ENCODE data around the gene LIMA1.
"Not testable (repeated sequence)": the region's sequence is repeated elsewhere in the genome, so short reads cannot be mapped to it uniquely, and the experiment has no call there.

LIMA1 gene

DNA sequence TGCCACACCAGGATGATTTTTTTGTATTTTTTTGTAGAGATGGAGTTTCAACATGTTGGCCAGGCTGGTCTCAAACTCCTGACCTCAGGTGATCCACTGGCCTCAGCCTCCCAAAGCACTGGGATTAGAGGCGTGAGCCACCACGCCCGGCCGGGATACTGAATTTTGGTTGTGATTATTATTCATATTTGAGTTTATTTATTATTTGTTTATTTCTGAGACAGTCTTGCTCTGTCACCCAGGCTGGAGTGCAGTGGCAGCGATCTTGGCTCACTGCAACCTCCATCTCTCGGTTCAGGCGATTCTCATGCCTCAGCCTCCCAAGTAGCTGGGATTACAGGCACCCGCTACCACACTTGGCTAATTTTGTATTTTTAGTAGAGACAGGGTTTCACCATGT, 30.7 kb upstream of the LIMA1 start:
- not testable (repeated sequence) for H3K27me3 ChIP-seq (ENCODE audit: control insufficient read depth, insufficient read depth, low read length); H3K4me3 ChIP-seq (ENCODE audit: low read length); H3K36me3 ChIP-seq (ENCODE audit: insufficient read depth, low read length); H3K9ac ChIP-seq (ENCODE audit: low read depth, low read length); H3K9me3 ChIP-seq (replicated peaks; ENCODE audit: low read length); H3K4me2 ChIP-seq (ENCODE audit: low read length)
- H3K4me1 ChIP-seq (ENCODE audit: control insufficient read depth, insufficient read depth, low read length), result peaks cover 11% of the 10 kb centered on the region

DNA sequence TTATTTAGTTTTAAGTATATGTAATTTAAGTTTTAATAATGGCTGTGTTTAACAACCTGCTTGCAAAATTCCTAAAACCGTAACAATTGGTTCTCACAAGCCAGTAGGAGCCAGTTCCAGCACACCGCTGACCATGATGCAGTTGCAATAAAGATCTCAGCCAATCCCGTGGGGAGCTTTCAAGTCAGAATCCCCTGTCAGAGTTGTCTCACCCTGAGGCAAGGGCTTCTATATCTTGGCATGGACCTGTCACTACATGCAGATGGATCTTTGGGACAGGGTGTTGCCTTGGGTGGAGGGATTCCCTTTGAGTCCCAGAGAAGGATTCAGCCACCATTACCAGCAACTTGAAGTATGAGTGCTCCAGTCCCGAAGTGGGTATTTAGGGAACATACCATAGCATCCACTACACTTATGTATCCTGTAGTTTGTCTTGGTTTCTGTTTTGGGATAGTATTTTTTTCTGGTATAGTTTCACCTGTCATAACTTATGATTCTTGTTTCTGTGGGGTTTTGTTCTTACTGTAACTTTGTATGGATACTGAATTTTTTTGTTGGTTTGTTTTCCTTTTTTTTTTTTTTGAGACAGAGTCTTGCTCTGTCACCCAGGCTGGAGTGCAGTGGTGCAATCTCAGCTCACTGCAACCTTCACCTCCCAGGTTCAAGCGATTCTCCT, 30.1 kb upstream of the LIMA1 start:
- H3K9ac ChIP-seq (ENCODE audit: low read depth, low read length), result no peak overlapping the region
- no peak overlapping the region for H3K4me3 ChIP-seq (ENCODE audit: low read length)
- no peaks in the 10 kb centered on the region for H3K27me3 ChIP-seq (ENCODE audit: control insufficient read depth, insufficient read depth, low read length)
- no peaks in the 10 kb centered on the region for H3K36me3 ChIP-seq (ENCODE audit: insufficient read depth, low read length)
- no peak overlapping the region for H3K4me2 ChIP-seq (ENCODE audit: low read length)
- no peaks in the 10 kb centered on the region for H3K9me3 ChIP-seq (replicated peaks; ENCODE audit: low read length)
- H3K4me1 ChIP-seq (ENCODE audit: control insufficient read depth, insufficient read depth, low read length), result peaks cover 11% of the 10 kb centered on the region

GRCh38 chr12:50311858-50312609, 28.7 kb upstream of the LIMA1 start:
- peak overlapping the region; percentile 40 for H3K9ac ChIP-seq (ENCODE audit: low read depth, low read length)
- H3K27me3 ChIP-seq (ENCODE audit: control insufficient read depth, insufficient read depth, low read length); H3K36me3 ChIP-seq (ENCODE audit: insufficient read depth, low read length); H3K9me3 ChIP-seq (replicated peaks; ENCODE audit: low read length): not testable (repeated sequence)
- H3K4me2 ChIP-seq (ENCODE audit: low read length), result peak overlapping the region; percentile 72
- H3K4me1 ChIP-seq (ENCODE audit: control insufficient read depth, insufficient read depth, low read length), result peaks cover 11% of the 10 kb centered on the region
- peak overlapping the region; percentile 48 for H3K4me3 ChIP-seq (ENCODE audit: low read length)

DNA sequence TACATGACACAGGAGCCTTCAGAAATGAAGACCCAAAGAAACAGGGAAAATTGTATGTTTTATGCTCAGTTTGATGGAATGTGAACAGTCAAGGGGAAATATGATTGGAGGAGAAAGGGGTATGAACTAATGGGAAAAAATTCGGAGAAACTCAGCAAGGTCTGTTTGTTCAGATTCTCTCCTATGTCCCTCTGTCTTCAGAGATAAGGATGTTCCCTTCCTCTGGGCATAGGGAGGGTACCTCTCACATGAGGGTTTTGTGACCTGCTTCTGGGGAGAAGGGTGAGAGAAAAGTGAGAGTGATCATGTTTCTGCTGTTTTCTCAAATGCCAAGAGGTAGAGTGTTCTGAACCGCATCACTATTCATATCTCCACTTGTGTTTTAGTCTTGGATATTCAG, 26.6 kb upstream of the LIMA1 start:
- Histone ChIP-seq H3K9ac (ENCODE audit: low read depth, low read length) (no peak overlapping the region), H3K27me3 (ENCODE audit: control insufficient read depth, insufficient read depth, low read length) (no peaks in the 10 kb centered on the region), H3K4me2 (ENCODE audit: low read length) (no peak overlapping the region), H3K36me3 (ENCODE audit: insufficient read depth, low read length) (no peaks in the 10 kb centered on the region), H3K4me1 (ENCODE audit: control insufficient read depth, insufficient read depth, low read length) (peaks cover 11% of the 10 kb centered on the region), H3K9me3 (replicated peaks; ENCODE audit: low read length) (no peaks in the 10 kb centered on the region), H3K4me3 (ENCODE audit: low read length) (no peak overlapping the region)

- no peak overlapping the region for H3K9ac ChIP-seq (ENCODE audit: low read depth, low read length)
- H3K9me3 ChIP-seq (replicated peaks; ENCODE audit: low read length), result no peaks in the 10 kb centered on the region
- no peak overlapping the region for H3K4me3 ChIP-seq (ENCODE audit: low read length)
- peaks cover 4% of the 10 kb centered on the region for H3K4me1 ChIP-seq (ENCODE audit: control insufficient read depth, insufficient read depth, low read length)
- H3K27me3 ChIP-seq (ENCODE audit: control insufficient read depth, insufficient read depth, low read length), result no peaks in the 10 kb centered on the region
- H3K36me3 ChIP-seq (ENCODE audit: insufficient read depth, low read length), result no peaks in the 10 kb centered on the region
- no peak overlapping the region for H3K4me2 ChIP-seq (ENCODE audit: low read length)
These were observed 19.4 kb upstream of the LIMA1 start for GRCh38 chr12:50302686-50303085.

DNA sequence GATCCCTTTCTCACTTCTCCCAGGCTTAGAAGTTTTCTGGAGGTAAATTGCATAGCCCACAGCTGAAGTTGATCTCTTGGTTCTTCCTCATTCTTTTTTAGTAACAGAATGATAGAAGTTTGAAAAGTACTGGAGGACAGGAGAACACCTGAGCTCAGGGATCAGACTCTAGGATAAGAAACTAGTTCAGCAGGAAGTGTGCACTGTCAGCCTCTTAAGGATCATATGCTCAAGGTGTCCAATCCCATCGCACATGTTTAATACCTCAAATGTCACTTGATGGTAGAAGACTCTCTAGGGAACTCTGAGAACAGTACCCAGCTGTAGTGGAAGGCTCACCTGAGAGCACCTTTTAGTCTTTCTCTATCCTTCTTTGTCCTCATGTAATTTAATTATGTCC, 14.7 kb upstream of the LIMA1 start:
- H3K9me3 ChIP-seq (replicated peaks; ENCODE audit: low read length), result no peaks in the 10 kb centered on the region
- H3K9ac ChIP-seq (ENCODE audit: low read depth, low read length), result no peak overlapping the region
- no peaks in the 10 kb centered on the region for H3K4me1 ChIP-seq (ENCODE audit: control insufficient read depth, insufficient read depth, low read length)
- no peak overlapping the region for H3K4me3 ChIP-seq (ENCODE audit: low read length)
- no peaks in the 10 kb centered on the region for H3K27me3 ChIP-seq (ENCODE audit: control insufficient read depth, insufficient read depth, low read length)
- no peak overlapping the region for H3K4me2 ChIP-seq (ENCODE audit: low read length)
- no peaks in the 10 kb centered on the region for H3K36me3 ChIP-seq (ENCODE audit: insufficient read depth, low read length)

DNA sequence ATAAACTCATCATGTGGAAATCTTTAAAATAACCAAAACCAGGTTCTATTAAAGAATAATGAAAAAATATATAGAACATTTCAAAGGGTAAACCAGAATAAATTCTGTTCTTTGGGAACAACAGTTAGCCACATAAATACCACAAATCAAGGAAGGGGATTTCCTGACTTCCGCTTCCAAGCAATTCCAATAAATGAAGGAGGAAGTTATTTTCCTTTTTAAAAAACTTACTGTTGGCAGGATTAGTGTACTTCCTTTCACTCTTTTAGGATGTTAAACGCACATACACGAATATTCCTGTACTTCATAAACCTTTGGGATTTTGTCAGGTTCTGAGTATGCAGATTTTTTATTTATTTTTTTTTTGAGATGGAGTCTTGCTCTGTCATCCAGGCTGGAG, 13.7 kb upstream of the LIMA1 start:
- H3K4me1 ChIP-seq (ENCODE audit: control insufficient read depth, insufficient read depth, low read length), result no peaks in the 10 kb centered on the region
- H3K36me3 ChIP-seq (ENCODE audit: insufficient read depth, low read length), result no peaks in the 10 kb centered on the region
- H3K27me3 ChIP-seq (ENCODE audit: control insufficient read depth, insufficient read depth, low read length), result no peaks in the 10 kb centered on the region
- no peak overlapping the region for H3K4me3 ChIP-seq (ENCODE audit: low read length)
- H3K9me3 ChIP-seq (replicated peaks; ENCODE audit: low read length), result no peaks in the 10 kb centered on the region
- H3K4me2 ChIP-seq (ENCODE audit: low read length), result no peak overlapping the region
- no peak overlapping the region for H3K9ac ChIP-seq (ENCODE audit: low read depth, low read length)

DNA sequence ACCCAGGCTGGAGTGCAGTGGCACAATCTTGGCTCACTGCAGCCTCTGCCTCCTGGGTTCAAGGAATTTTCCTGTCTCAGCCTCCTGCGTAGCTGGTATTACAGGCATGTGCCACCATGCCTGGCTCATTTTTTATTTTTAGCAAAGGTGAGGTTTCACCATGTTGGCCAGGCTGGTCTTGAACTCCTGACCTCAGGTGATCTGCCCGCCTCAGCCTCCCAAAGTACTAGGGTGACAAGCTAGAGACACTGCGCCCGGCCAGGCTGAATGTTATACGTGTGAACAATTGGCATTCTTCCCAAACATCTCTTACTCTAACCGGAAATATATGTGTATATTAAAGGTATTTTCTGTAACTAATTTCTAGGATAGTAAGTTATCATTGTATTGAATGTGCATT, 13.2 kb upstream of the LIMA1 start:
- Histone ChIP-seq H3K36me3 (ENCODE audit: insufficient read depth, low read length) (no peaks in the 10 kb centered on the region), H3K4me2 (ENCODE audit: low read length) (no peak overlapping the region), H3K4me3 (ENCODE audit: low read length) (no peak overlapping the region), H3K27me3 (ENCODE audit: control insufficient read depth, insufficient read depth, low read length) (no peaks in the 10 kb centered on the region), H3K9ac (ENCODE audit: low read depth, low read length) (no peak overlapping the region), H3K9me3 (replicated peaks; ENCODE audit: low read length) (no peaks in the 10 kb centered on the region), H3K4me1 (ENCODE audit: control insufficient read depth, insufficient read depth, low read length) (no peaks in the 10 kb centered on the region)

DNA sequence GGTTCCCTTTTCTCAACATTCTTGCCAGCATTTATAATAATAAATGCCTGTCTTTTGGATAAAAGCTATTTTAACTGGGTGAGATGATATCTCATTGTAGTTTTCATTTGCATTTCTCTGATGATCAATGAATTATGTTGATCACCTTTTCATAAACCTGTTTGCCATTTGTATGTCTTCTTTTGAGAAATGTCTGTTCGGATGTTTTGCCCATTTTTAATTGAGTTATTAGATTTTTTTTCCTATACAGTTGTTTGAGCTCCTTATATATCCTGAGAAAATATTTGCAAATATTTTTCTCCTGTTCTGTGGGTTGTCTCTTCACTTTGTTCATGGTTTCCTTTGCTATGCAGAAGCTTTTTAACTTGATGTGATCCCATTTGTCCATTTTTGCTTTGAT, 8.1 kb upstream of the LIMA1 start:
- Histone ChIP-seq H3K4me1 (ENCODE audit: control insufficient read depth, insufficient read depth, low read length) (no peaks in the 10 kb centered on the region), H3K4me2 (ENCODE audit: low read length) (no peak overlapping the region), H3K27me3 (ENCODE audit: control insufficient read depth, insufficient read depth, low read length) (no peaks in the 10 kb centered on the region), H3K36me3 (ENCODE audit: insufficient read depth, low read length) (no peaks in the 10 kb centered on the region), H3K4me3 (ENCODE audit: low read length) (no peak overlapping the region), H3K9me3 (replicated peaks; ENCODE audit: low read length) (no peaks in the 10 kb centered on the region), H3K9ac (ENCODE audit: low read depth, low read length) (no peak overlapping the region)

GRCh38 chr12:50290692-50291091, 7.4 kb upstream of the LIMA1 start:
- H3K9me3 ChIP-seq (replicated peaks; ENCODE audit: low read length); H3K4me2 ChIP-seq (ENCODE audit: low read length); H3K4me3 ChIP-seq (ENCODE audit: low read length); H3K4me1 ChIP-seq (ENCODE audit: control insufficient read depth, insufficient read depth, low read length); H3K27me3 ChIP-seq (ENCODE audit: control insufficient read depth, insufficient read depth, low read length); H3K9ac ChIP-seq (ENCODE audit: low read depth, low read length); H3K36me3 ChIP-seq (ENCODE audit: insufficient read depth, low read length): not testable (repeated sequence)

- H3K36me3 ChIP-seq (ENCODE audit: insufficient read depth, low read length), result no peaks in the 10 kb centered on the region
- H3K4me1 ChIP-seq (ENCODE audit: control insufficient read depth, insufficient read depth, low read length), result peaks cover 6% of the 10 kb centered on the region
- H3K9me3 ChIP-seq (replicated peaks; ENCODE audit: low read length), result no peaks in the 10 kb centered on the region
- H3K4me3 ChIP-seq (ENCODE audit: low read length), result no peak overlapping the region
- H3K27me3 ChIP-seq (ENCODE audit: control insufficient read depth, insufficient read depth, low read length), result no peaks in the 10 kb centered on the region
- H3K9ac ChIP-seq (ENCODE audit: low read depth, low read length), result no peak overlapping the region
- H3K4me2 ChIP-seq (ENCODE audit: low read length), result no peak overlapping the region
These were observed 4.0 kb upstream of the LIMA1 start for GRCh38 chr12:50287271-50287670.

DNA sequence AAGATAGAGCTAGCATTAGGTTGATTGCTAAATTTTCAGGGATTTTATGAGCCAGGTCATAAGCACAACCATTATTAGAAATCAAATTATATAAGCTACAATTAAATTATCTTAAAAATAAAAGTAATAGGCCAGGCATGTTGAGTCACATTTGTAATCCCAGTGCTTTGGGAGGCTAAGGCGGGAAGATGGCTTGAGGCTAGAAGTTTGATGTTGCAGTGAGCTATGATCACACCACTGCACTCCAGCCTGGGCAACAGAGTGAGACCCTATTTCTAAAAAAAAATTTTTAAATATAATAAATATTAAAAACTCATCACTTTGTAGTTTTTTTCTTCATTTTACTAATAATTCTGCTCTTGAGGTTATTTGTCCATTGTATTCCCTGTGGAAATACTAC, 1.9 kb upstream of the LIMA1 start:
- H3K4me1 ChIP-seq (ENCODE audit: control insufficient read depth, insufficient read depth, low read length), result peaks cover 6% of the 10 kb centered on the region
- no peak overlapping the region for H3K4me2 ChIP-seq (ENCODE audit: low read length)
- no peaks in the 10 kb centered on the region for H3K36me3 ChIP-seq (ENCODE audit: insufficient read depth, low read length)
- no peak overlapping the region for H3K9ac ChIP-seq (ENCODE audit: low read depth, low read length)
- H3K9me3 ChIP-seq (replicated peaks; ENCODE audit: low read length), result no peaks in the 10 kb centered on the region
- no peaks in the 10 kb centered on the region for H3K27me3 ChIP-seq (ENCODE audit: control insufficient read depth, insufficient read depth, low read length)
- H3K4me3 ChIP-seq (ENCODE audit: low read length), result no peak overlapping the region
